WTC11 (cell line): ENCODE measurements around the gene CEP295NL.
"Not testable (repeated sequence)": the region's sequence is repeated elsewhere in the genome, so short reads cannot be mapped to it uniquely, and the experiment has no call there.

Experiments
- CREB1 ChIP-seq: sonication (generic); formaldehyde crosslinking; IDR thresholded peaks from 2 replicates; pipeline ENCODE4 v1.8.0; 2023; ENCODE audit warnings: mild to moderate bottlenecking, missing genetic modification reagents
- ELF4 ChIP-seq: sonication (generic); formaldehyde crosslinking; IDR thresholded peaks from 2 replicates; pipeline ENCODE4 v1.8.1; 2022; ENCODE audit warnings: low read depth, mild to moderate bottlenecking, moderate library complexity, missing genetic modification reagents
- KAT7 ChIP-seq: sonication (generic); formaldehyde crosslinking; IDR thresholded peaks from 2 replicates; pipeline ENCODE4 v1.8.1; 2023; ENCODE audit warnings: missing genetic modification reagents, mild to moderate bottlenecking, borderline replicate concordance
- PREB ChIP-seq: sonication (generic); formaldehyde crosslinking; IDR thresholded peaks from 2 replicates; pipeline ENCODE4 v1.8.1; 2022; ENCODE audit warnings: mild to moderate bottlenecking, missing genetic modification reagents, moderate library complexity, borderline replicate concordance
- SP1 ChIP-seq: sonication (generic); formaldehyde crosslinking; conservative IDR thresholded peaks from 2 replicates; pipeline ENCODE4 v1.8.1; 2022; ENCODE audit warnings: missing genetic modification reagents
- TCF7 ChIP-seq: sonication (generic); formaldehyde crosslinking; IDR thresholded peaks from 2 replicates; pipeline ENCODE4 v1.8.0; 2022; ENCODE audit warnings: mild to moderate bottlenecking, low read depth, missing genetic modification reagents, moderate library complexity
- TEAD4 ChIP-seq: sonication (generic); formaldehyde crosslinking; IDR thresholded peaks from 2 replicates; pipeline ENCODE4 v1.8.0; 2022; ENCODE audit warnings: mild to moderate bottlenecking, missing genetic modification reagents
- ZNF263 ChIP-seq: sonication (generic); formaldehyde crosslinking; IDR thresholded peaks from 2 replicates; pipeline ENCODE4 v1.8.1; 2022; ENCODE audit warnings: low read depth, mild to moderate bottlenecking, moderate library complexity, missing genetic modification reagents
- TF ChIP-seq, protein P1 (sequence below): fragments of 200-600 bp; IDR thresholded peaks from 2 replicates; pipeline ENCODE4 v1.8.0; 2022; ENCODE audit warnings: antibody characterized with exemption
- TF ChIP-seq, protein P2 (sequence below): sonication (generic); formaldehyde crosslinking; IDR thresholded peaks from 2 replicates; pipeline ENCODE4 v1.8.0; 2022; ENCODE audit warnings: mild to moderate bottlenecking, missing genetic modification reagents

GRCh38 chr17:78890096-78890495, 12.9 kb downstream of the CEP295NL start:
- not testable (repeated sequence) for TF ChIP-seq SP1, TCF7, ZNF263, PREB, ELF4, TEAD4, KAT7, CREB1 (CRISPR knock-in tag)
- TF ChIP-seq, protein P1, sequence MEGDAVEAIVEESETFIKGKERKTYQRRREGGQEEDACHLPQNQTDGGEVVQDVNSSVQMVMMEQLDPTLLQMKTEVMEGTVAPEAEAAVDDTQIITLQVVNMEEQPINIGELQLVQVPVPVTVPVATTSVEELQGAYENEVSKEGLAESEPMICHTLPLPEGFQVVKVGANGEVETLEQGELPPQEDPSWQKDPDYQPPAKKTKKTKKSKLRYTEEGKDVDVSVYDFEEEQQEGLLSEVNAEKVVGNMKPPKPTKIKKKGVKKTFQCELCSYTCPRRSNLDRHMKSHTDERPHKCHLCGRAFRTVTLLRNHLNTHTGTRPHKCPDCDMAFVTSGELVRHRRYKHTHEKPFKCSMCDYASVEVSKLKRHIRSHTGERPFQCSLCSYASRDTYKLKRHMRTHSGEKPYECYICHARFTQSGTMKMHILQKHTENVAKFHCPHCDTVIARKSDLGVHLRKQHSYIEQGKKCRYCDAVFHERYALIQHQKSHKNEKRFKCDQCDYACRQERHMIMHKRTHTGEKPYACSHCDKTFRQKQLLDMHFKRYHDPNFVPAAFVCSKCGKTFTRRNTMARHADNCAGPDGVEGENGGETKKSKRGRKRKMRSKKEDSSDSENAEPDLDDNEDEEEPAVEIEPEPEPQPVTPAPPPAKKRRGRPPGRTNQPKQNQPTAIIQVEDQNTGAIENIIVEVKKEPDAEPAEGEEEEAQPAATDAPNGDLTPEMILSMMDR: not testable (repeated sequence)
- TF ChIP-seq, protein P2, sequence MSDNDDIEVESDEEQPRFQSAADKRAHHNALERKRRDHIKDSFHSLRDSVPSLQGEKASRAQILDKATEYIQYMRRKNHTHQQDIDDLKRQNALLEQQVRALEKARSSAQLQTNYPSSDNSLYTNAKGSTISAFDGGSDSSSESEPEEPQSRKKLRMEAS (CRISPR knock-in tag): not testable (repeated sequence)
